GM11168 (cell line): ENCODE data around the gene NSF.
"Not testable (repeated sequence)": the region's sequence is repeated elsewhere in the genome, so short reads cannot be mapped to it uniquely, and the experiment has no call there.

Experiments used
- in situ Hi-C: fragments of 300-500 bp; cut with MboI; formaldehyde crosslinking; loops from one replicate; pipeline ENCODE4 v1.12.0; 2022; ENCODE audit warnings: low sequenced_read_pairs; ENCODE audit not compliant: unreplicated experiment

The NSF gene

GRCh38 chr17:46771561-46772474, 181.3 kb downstream of the NSF start:
- in situ Hi-C loops: no loop called here

DNA sequence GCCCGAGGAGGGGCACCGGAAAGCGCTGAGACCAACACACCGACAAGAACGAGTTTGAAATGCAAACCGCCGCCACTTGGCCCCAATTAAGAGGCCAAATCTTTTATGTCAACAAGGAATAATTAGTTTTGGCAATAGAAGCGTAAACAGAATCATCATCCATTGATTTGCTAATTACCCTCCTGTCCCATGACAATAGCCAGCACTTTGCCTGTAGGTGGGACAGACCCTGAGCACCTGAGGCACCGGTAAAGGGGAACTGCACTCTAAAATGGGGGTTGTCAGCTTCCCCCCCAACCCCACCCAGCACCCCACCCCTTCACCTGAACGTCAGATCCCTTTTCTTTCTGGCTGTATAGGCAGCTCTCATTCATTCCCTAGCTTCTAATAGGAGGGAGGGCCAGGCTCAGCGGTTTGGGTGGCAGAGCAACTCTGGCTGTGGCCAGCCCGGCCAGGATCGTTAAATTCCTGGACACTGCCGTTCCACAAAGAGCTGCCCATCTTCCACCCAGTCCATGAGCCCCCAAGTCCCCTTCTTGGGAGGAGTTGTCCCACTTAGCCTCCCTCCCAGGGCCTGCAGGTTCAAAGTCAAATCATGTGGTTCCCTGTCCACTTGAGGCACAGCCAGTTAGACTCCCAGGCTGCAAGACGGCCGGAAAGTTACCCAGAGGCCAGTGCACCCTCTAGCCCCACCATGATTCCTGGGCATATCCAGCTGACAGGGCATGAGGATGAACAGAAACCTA, 182.2 kb downstream of the NSF start:
- in situ Hi-C loops: no loop called here

DNA sequence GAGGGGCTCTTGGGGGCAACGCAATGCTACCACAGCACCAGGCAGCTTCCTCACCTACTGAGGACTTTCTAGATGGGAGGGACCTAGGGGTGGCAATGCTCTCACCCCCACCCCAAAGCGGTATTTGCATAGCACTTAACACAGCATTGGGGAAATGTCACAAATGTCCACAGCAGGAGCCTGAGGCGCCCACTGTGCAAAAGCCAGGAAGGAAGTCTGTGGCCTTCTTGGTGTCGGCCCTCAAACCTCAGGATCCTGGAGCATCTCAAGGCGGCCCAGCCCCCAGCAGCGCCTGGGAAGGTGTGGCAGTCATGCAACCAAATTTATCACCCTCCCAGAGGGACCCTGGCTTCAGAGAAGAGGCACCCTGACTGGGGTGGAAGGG, 182.7 kb downstream of the NSF start:
- in situ Hi-C loops: no loop called here

DNA sequence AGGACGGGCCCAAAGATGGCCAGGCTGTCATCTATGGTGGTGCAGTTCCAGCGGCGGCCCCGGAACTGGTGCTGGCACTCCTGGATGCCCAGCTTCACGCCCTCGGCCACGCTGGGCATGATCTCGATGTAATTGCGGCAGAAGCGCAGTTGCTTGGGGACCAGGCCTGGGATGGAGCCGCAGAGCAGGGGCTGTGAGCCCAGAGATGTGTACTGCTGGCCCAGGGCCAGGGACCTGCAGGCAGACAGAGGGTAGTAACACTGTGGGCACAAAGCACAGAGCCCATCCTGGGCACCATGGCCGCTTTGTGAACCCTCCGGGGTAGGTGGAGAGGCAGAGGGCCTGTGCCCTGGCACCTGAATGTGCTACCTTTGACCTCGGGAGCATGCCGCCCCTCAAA, 183.2 kb downstream of the NSF start:
- in situ Hi-C loops: no loop called here

- in situ Hi-C loops: no loop called here
Observed at GRCh38 chr17:46774108-46774737, 183.8 kb downstream of the NSF start.

DNA sequence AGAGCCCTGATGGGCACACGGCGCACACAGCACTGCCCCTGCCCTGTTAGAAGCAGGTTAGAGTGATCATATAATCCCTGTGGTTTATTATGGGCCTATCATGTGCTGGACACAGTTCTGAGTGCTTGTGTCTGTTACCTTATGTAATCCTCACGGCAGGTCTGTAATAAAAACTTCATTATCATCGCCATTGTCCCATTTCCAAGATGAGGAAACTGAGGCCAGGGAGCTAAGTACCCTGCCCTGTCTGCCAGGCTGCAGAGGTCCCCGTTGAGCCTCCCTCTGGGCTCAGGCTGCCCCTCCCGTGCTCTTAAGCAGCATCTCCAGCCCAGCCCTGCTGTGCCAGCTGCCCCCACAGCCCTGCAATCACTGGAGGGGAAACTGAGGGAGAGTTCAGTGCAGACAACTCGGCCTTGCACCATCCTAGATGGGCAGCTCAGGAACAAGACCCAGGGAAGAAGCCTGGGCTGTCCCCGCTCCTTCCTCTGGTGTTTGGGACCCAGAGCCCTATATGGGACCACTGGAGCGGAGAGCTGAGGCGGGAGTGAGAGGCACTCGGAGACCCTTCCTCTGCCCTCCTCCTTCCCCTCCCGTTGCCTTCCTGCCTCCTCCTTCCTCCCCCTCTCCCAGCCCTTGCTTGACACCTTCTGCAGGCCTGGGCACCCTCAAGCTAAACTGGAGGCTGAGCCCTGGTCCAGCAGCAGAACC, 186.0 kb downstream of the NSF start:
- in situ Hi-C loops: no loop called here

- in situ Hi-C loops: no loop called here
Observed at GRCh38 chr17:46777943-46778915, 187.8 kb downstream of the NSF start.

GRCh38 chr17:46780003-46780373, 189.5 kb downstream of the NSF start:
- in situ Hi-C loops: no loop called here

- in situ Hi-C loops: no loop called here
Observed at GRCh38 chr17:46782250-46782953, 191.9 kb downstream of the NSF start.

DNA sequence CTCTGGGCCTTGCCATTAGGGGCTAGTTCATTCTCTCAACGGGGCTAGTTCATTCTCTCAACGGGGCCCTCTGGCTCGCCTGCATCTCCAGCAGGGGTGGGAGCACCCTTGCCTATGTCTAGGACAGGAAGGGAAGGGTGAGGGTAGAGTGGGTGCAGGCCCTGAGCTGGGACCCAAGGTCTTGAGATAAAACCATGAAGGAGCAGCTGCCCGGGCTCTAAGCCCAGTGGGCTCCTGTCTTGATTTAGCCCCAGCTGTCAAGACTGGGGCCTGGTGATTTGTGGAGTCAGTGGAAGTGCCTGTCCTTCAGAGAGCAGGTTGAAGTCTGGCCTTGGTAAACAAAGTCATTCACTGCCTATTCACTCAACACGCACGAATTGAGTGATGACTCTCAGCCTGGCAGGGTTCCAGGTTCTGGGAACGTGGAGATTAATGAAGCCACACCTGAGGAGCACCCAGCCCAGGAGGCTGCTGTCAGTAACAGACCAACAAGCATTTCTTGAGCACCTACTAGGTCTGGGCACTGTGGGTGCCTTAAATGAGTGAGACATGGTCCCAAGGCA, 192.6 kb downstream of the NSF start:
- in situ Hi-C loops: no loop called here

DNA sequence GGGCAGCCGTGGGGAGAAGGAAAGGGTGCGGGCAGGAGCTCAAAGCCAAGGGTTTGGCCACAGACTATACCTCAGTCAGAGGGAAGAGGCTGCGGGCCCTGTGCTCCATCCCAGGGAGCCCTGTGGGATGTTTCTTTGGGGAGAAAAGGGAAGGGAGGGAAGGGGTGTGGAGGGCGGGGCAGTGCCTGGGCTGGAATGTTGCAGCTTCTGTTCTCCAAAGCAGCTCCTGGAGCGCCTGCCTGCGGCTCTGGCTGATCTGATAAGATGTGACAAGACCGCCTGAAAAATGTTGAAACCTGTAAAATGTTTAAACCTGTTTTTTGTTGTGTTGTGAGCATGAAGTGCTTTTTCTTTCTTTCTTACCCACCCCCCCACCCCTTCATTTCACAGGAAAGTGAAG, 195.2 kb downstream of the NSF start:
- in situ Hi-C loops: no loop called here

DNA sequence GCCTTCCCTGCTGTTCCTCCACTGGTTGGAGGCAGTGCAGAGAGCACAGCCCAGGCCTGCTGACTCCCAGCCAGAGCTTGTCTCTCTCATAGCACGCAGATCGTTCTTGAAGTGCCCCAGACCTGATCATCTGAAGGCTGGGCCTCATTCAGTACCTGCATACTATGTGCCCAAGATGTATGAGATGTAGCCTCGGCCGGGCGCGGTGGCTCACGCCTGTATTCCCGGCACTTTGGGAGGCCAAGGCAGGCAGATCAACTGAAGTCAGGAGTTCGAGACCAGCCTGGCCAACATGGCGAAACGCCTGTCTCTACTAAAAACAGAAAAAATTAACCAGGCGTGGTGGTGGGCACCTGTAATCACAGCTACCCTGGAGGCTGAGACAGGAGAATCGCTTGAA, 197.0 kb downstream of the NSF start:
- in situ Hi-C loops: no loop called here

DNA sequence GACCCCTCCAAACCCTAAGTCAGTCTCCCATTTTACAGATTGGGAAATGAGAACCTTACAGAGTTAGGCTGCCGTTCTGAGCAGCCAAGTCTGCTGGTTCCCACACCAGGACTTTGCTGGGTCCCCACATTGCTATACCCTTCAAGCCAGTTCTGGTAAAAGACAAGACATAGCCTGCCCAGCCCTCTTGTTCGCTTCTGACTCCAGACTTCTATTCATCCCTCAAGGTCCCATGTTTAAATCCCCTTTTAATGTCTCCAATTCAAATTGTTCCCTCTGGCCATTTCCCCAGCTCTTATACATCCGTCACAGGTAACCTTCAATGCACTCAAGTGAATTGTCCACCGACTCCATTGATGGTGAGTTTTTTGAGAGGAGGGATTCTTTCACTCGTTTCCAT, 197.8 kb downstream of the NSF start:
- in situ Hi-C loops: no loop called here

DNA sequence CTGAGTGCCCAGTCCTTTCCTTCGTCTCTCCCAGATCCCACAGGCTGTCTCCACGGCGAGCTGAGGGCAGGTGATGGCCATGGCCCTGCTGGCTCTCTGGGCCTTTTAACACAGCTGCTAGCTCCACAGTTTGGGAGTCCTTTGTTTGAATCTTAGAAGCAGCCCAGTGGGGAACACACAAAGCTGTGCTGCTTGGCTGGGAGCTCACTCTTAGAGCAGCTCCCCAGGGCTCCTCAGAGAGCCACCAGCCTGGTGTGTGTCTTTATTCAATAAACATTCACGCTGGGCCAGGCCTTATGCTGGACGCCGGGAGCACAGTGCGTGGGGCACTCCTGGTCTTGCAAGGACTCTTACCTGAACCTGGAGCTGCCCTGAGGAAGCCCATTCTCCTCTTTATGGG, 198.3 kb downstream of the NSF start:
- in situ Hi-C loops: no loop called here

DNA sequence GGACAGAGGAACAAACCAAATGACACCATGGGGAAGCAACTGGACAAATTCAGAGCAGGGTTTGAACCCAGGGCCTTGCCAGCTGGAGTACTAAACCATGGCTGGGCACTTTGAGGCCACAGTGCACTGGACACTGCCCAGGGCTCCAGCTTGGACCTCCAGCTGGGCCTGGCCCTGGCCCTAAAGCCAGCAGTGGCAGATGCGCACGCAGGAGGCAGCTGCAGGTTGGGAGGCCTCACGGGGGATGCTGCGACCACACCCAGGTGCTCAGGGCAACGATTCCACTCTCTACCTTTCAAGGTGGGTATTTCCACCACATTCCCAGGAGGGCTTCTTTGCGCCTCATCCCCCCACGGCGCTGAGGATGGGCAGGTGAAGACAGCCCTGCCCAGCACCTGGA, 199.1 kb downstream of the NSF start:
- in situ Hi-C loops: no loop called here

- in situ Hi-C loops: no loop called here
Observed at GRCh38 chr17:46790216-46790615, 199.7 kb downstream of the NSF start.

GRCh38 chr17:46791531-46791930, 201.1 kb downstream of the NSF start:
- in situ Hi-C loops: no loop called here

DNA sequence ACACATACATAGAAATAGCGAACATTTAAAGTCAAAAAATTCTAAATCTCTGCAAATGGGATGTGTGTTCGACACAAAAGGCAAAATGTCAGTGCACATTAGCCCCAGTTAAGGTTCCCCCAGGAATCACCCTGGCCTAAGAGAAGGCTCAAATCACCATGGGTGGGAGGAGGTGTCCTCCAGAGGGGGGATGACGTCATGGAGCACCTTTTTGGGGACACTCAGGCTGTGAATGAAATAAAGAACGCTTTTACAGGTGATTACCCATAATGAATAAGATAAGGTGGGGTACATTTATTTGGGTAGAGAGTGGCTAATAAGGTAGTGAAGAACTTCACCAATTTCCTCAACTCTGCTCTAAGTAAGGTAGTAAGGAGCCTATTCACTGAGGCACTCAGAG, 201.6 kb downstream of the NSF start:
- in situ Hi-C loops: no loop called here

GRCh38 chr17:46793023-46793422, 202.6 kb downstream of the NSF start:
- in situ Hi-C loops: not testable (repeated sequence)
